ENCODE results near the gene NTSR1. TPM values are rescaled to one million over a fixed set of nuclear protein-coding genes. Genes with fewer than 3 reads are reported as not detected.

NTSR1 gene
- polyA plus RNA-seq, 3 donors: 0.35 to 2.5 (median 0.40) TPM

DNA sequence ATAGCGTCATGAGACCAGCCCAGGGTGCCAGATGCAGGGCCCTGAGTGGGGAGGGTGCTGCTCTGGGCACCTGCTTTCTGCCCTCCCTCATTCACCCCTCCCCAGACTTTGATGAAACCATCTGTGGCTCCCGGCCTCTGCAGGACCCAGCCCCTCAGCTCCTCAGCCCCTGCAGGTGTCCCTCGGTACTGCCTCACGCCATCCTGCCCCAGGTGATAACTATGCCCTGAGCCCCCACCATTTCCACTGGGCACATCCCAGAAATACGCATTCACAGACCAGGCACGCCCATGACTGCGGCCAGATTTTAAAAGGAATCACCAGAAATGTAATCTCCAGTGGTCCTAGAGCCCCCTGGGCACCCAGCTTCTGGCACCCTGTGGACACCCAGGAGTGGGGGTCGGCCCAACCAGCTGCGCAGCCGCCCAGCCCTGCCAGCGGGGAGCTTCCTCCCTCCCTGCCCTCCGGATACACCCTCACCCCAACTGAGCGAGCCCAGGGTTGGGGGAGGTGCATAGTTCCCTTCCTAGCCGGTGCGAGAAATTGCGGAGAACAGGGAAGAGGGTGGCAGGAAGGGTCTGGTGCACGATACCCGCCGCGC, 615 bp upstream of the NTSR1 start:
- peak overlapping the region; percentile 12 to 66 (median 37) for H3K4me3 ChIP-seq (replicated peaks in 1 of 3; ENCODE audit: low read depth in 2 of 3, low read length in 3 of 3)
- DNase-seq: peak in 2 of 3 donors; percentile 34 to 44
- no peak overlapping the region for H3K27ac ChIP-seq (ENCODE audit: low read depth in 1 of 2, low read length in 2 of 2)
- no peaks in the 10 kb centered on the region for H4K20me1 ChIP-seq (ENCODE audit: insufficient read depth, low read length)
- peak overlapping the region; percentile 58 for H3K9ac ChIP-seq (ENCODE audit: insufficient read depth, low read length, poor library complexity, severe bottlenecking)
- peaks cover 28% of the 10 kb centered on the region for H3K79me2 ChIP-seq (ENCODE audit: insufficient read depth, low read length)
- H2AFZ ChIP-seq (ENCODE audit: insufficient read depth, low read depth, low read length, poor library complexity, severe bottlenecking): peak overlapping the region; percentile 63
- H3K27me3 ChIP-seq (ENCODE audit: control insufficient read depth in 2 of 2, insufficient read depth in 2 of 2, low read length in 2 of 2): peaks cover 0 to 24% of the 10 kb centered on the region in 2 donors
- H3K36me3 Mint-ChIP-seq: peaks cover 6 to 10% of the 10 kb centered on the region in 2 donors
- under 1% methylated on average over 10 of the region's 20 CpGs for WGBS (ENCODE audit: insufficient coverage)
- H3K4me3 Mint-ChIP-seq: peak overlapping the region; percentile 82 to 91
- TF ChIP-seq, protein P1, sequence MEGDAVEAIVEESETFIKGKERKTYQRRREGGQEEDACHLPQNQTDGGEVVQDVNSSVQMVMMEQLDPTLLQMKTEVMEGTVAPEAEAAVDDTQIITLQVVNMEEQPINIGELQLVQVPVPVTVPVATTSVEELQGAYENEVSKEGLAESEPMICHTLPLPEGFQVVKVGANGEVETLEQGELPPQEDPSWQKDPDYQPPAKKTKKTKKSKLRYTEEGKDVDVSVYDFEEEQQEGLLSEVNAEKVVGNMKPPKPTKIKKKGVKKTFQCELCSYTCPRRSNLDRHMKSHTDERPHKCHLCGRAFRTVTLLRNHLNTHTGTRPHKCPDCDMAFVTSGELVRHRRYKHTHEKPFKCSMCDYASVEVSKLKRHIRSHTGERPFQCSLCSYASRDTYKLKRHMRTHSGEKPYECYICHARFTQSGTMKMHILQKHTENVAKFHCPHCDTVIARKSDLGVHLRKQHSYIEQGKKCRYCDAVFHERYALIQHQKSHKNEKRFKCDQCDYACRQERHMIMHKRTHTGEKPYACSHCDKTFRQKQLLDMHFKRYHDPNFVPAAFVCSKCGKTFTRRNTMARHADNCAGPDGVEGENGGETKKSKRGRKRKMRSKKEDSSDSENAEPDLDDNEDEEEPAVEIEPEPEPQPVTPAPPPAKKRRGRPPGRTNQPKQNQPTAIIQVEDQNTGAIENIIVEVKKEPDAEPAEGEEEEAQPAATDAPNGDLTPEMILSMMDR (IDR thresholded peaks at IDR 0.05): peak; percentile 56
- peaks cover 24 to 48% (median 43%) of the 10 kb centered on the region in 3 donors for H3K27me3 Mint-ChIP-seq (ENCODE audit: low read depth in 3 of 3)
- intact Hi-C loops (cut with micrococcal nuclease): loop anchor here in 1 of 2 donors (5.0 kb wide), 1 partner anchor 41 kb away; no protein-coding TSS in a partner anchor
- peaks cover 55 to 74% of the 10 kb centered on the region in 2 donors for H3K4me1 ChIP-seq (ENCODE audit: control insufficient read depth in 1 of 2, insufficient read depth in 2 of 2, low read length in 2 of 2)
- peaks cover 0 to 3% (median 0%) of the 10 kb centered on the region in 7 donors for H3K9me3 Mint-ChIP-seq
- H3K4me1 Mint-ChIP-seq: peaks cover 61% of the 10 kb centered on the region
- peak overlapping the region; percentile 85 for H3K4me2 ChIP-seq (replicated peaks; ENCODE audit: extremely low read depth, low read length, poor library complexity, severe bottlenecking)
- H3K9me3 ChIP-seq (replicated peaks in 1 of 2; ENCODE audit: control insufficient read depth in 1 of 2, insufficient read depth in 1 of 2, low read length in 2 of 2): no peaks in the 10 kb centered on the region
- H3K36me3 ChIP-seq (replicated peaks in 1 of 2; ENCODE audit: control insufficient read depth in 1 of 2, insufficient read depth in 2 of 2, low read length in 2 of 2): no peaks in the 10 kb centered on the region
- peak overlapping the region in 4 of 7 donors; percentile 15 to 62 (median 44) for H3K27ac Mint-ChIP-seq

DNA sequence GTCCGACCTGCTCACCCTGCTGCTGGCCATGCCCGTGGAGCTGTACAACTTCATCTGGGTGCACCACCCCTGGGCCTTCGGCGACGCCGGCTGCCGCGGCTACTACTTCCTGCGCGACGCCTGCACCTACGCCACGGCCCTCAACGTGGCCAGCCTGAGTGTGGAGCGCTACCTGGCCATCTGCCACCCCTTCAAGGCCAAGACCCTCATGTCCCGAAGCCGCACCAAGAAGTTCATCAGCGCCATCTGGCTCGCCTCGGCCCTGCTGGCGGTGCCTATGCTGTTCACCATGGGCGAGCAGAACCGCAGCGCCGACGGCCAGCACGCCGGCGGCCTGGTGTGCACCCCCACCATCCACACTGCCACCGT, 885 bp downstream of the NTSR1 start:
- 67% methylated on average over 29 of the region's 30 CpGs for WGBS (ENCODE audit: insufficient coverage)
- Histone ChIP-seq H3K27ac (ENCODE audit: low read depth in 1 of 2, low read length in 2 of 2) (no peak overlapping the region), H3K9me3 (replicated peaks in 1 of 2; ENCODE audit: control insufficient read depth in 1 of 2, insufficient read depth in 1 of 2, low read length in 2 of 2) (no peaks in the 10 kb centered on the region), H2AFZ (ENCODE audit: insufficient read depth, low read depth, low read length, poor library complexity, severe bottlenecking) (no peak overlapping the region), H3K36me3 (replicated peaks in 1 of 2; ENCODE audit: control insufficient read depth in 1 of 2, insufficient read depth in 2 of 2, low read length in 2 of 2) (no peaks in the 10 kb centered on the region), H3K4me2 (replicated peaks; ENCODE audit: extremely low read depth, low read length, poor library complexity, severe bottlenecking) (peak overlapping the region; percentile 85), H3K79me2 (ENCODE audit: insufficient read depth, low read length) (peaks cover 28% of the 10 kb centered on the region), H3K4me3 (replicated peaks in 1 of 3; ENCODE audit: low read depth in 2 of 3, low read length in 3 of 3) (peak overlapping the region; percentile 23 to 66 (median 47)), H3K27me3 (ENCODE audit: control insufficient read depth in 2 of 2, insufficient read depth in 2 of 2, low read length in 2 of 2) (peaks cover 0 to 24% of the 10 kb centered on the region in 2 donors), H3K4me1 (ENCODE audit: control insufficient read depth in 1 of 2, insufficient read depth in 2 of 2, low read length in 2 of 2) (peaks cover 40 to 59% of the 10 kb centered on the region in 2 donors), H3K9ac (ENCODE audit: insufficient read depth, low read length, poor library complexity, severe bottlenecking) (no peak overlapping the region), H4K20me1 (ENCODE audit: insufficient read depth, low read length) (no peaks in the 10 kb centered on the region)
- Mint-ChIP-seq H3K36me3 (peaks cover 10 to 15% of the 10 kb centered on the region in 2 donors), H3K9me3 (peaks cover 0 to 5% (median 2%) of the 10 kb centered on the region in 7 donors), H3K27me3 (ENCODE audit: low read depth in 3 of 3) (peaks cover 24 to 46% (median 44%) of the 10 kb centered on the region in 3 donors), H3K27ac (peak overlapping the region in 1 of 7 donors; percentile 64), H3K4me3 (peak overlapping the region; percentile 77 to 79), H3K4me1 (peaks cover 46% of the 10 kb centered on the region)
- TF ChIP-seq, protein P1 (IDR thresholded peaks at IDR 0.05): no peak
- intact Hi-C loops (cut with micrococcal nuclease): loop anchor here in 1 of 2 donors (5.0 kb wide), 1 partner anchor 42 kb away; no protein-coding TSS in a partner anchor
- DNase-seq: no peak
